HCT116 (cell line): ENCODE measurements around the gene PDLIM4. TPM values are rescaled to one million over a fixed set of nuclear protein-coding genes. Genes with fewer than 3 reads are reported as not detected.

ENCODE experiments used
- ATAC-seq: fragments of 200-7000 bp; cut with Tn5 transposase; 2 replicates; pipeline ENCODE4 v1.9.1; 2020; ENCODE audit warnings: mild to moderate bottlenecking, moderate library complexity
- BruUV-seq: library from RNA; stranded (reverse); fragments of 400-500 nt; replicated peaks from 2 replicates; lab custom pipeline; 2021; lab: Mats Ljungman, UMichigan
- CTCF ChIA-PET: fragments of 300-600 bp; sonication (Branson Sonifier 250); formaldehyde crosslinking; loops from one replicate; lab custom pipeline; 2021; ENCODE audit warnings: antibody characterized with exemption; lab: Charles Lee
- POLR2A ChIA-PET: fragments of 300-600, 350-600 bp; sonication (Branson Sonifier 250); formaldehyde crosslinking; loops from one replicate; lab custom pipeline; 2021; ENCODE audit warnings: antibody characterized with exemption; lab: Charles Lee
- RAD21 ChIA-PET, 2 experiments: fragments of 300-600 bp; sonication (Branson Sonifier 250); formaldehyde crosslinking; loops; one replicate each; lab custom pipeline; 2023; ENCODE audit warnings: low total read pairs in 2 of 2; ENCODE audit not compliant: uncharacterized antibody in 2 of 2, unreplicated experiment in 2 of 2, low non-redundant PET in 1 of 2; lab: Charles Lee
- DNase-seq: peaks from one replicate; pipeline ENCODE4 v3.0.0-alpha.2; 2010; ENCODE audit warnings: low read depth, low spot score
- H2AFZ ChIP-seq: fragments of 200-600 bp; shearing (Covaris generic), sonication (generic); 2 replicates; pipeline ENCODE4 v1.6.1; 2017; ENCODE audit warnings: low read depth, mixed run types, mixed read lengths, antibody characterized with exemption, low read length; ENCODE audit not compliant: poor library complexity, severe bottlenecking
- H3K27ac ChIP-seq: 2 replicates; pipeline ENCODE4 v1.5.1; 2012; ENCODE audit warnings: low read depth, low read length
- H3K27me3 ChIP-seq: fragments of 200-600 bp; sonication (generic); 2 replicates; pipeline ENCODE4 v1.6.1; 2016; ENCODE audit warnings: mixed run types, low read length, mixed read lengths; ENCODE audit not compliant: insufficient read depth
- H3K36me3 ChIP-seq, 2 experiments: fragments of 200-500 bp in 1 of 2; fragments of 200-600 bp in 1 of 2; sonication (Bioruptor generic) in 1 of 2; sonication (generic) in 1 of 2; 2 replicates each; pipeline versions ENCODE4 v1.5.1 to v1.6.1; 2014 to 2016; ENCODE audit warnings: low read length in 2 of 2, inconsistent platforms in 1 of 2, mixed read lengths in 1 of 2, mixed run types in 1 of 2; ENCODE audit not compliant: insufficient read depth in 2 of 2, control insufficient read depth in 1 of 2
- H3K4me1 ChIP-seq, 2 experiments: fragments of 200-600 bp in 1 of 2; sonication (generic) in 1 of 2; 2 replicates each; pipeline versions ENCODE4 v1.5.1 to v1.6.1; 2012 to 2017; ENCODE audit warnings: low read length in 2 of 2, inconsistent platforms in 1 of 2, mild to moderate bottlenecking in 1 of 2, mixed read lengths in 1 of 2, mixed run types in 1 of 2, moderate library complexity in 1 of 2; ENCODE audit not compliant: insufficient read depth in 2 of 2, control insufficient read depth in 1 of 2
- H3K4me2 ChIP-seq: fragments of 200-600 bp; sonication (generic); 2 replicates; pipeline ENCODE4 v1.6.1; 2017; ENCODE audit warnings: mixed run types, low read length, mixed read lengths
- H3K4me3 ChIP-seq, 2 experiments: fragments of 200-600 bp in 1 of 2; sonication (generic) in 1 of 2; replicated peaks in 1 of 2; 2 replicates each; pipeline ENCODE4 v1.5.1; 2011 to 2016; ENCODE audit warnings: low read length in 2 of 2, control low read depth in 1 of 2, low read depth in 1 of 2, mild to moderate bottlenecking in 1 of 2, mixed read lengths in 1 of 2, mixed run types in 1 of 2
- H3K79me2 ChIP-seq: fragments of 200-600 bp; sonication (generic); 2 replicates; pipeline ENCODE4 v1.6.1; 2017; ENCODE audit warnings: mild to moderate bottlenecking, mixed run types, low read length, moderate library complexity, mixed read lengths; ENCODE audit not compliant: insufficient read depth
- H3K9ac ChIP-seq: fragments of 200-600 bp; sonication (generic); 2 replicates; pipeline ENCODE4 v1.6.1; 2016; ENCODE audit warnings: low read length, mixed read lengths
- H3K9me2 ChIP-seq: fragments of 200-600 bp; sonication (generic), shearing (Covaris generic); 2 replicates; pipeline ENCODE4 v1.6.1; 2017; ENCODE audit warnings: mixed run types, mild to moderate bottlenecking, moderate library complexity; ENCODE audit not compliant: insufficient read depth
- H3K9me3 ChIP-seq, 2 experiments: fragments of 200-500 bp in 1 of 2; fragments of 200-600 bp in 1 of 2; sonication (Bioruptor generic) in 1 of 2; sonication (generic) in 1 of 2; 2 replicates each; pipeline ENCODE4 v1.6.1; 2014 to 2017; ENCODE audit warnings: low read length in 2 of 2, mixed read lengths in 2 of 2, inconsistent platforms in 1 of 2, low read depth in 1 of 2, mild to moderate bottlenecking in 1 of 2, mixed run types in 1 of 2, moderate library complexity in 1 of 2; ENCODE audit not compliant: control insufficient read depth in 1 of 2, insufficient read depth in 1 of 2
- H4K20me1 ChIP-seq: fragments of 200-600 bp; sonication (generic), shearing (Covaris generic); 2 replicates; pipeline ENCODE4 v1.6.1; 2017; ENCODE audit warnings: mixed run types, mild to moderate bottlenecking, moderate library complexity; ENCODE audit not compliant: insufficient read depth
- CBX3 ChIP-seq: IDR thresholded peaks from 2 replicates; pipeline ENCODE4 v1.6.1; 2012; ENCODE audit warnings: low read depth
- CEBPB ChIP-seq: IDR thresholded peaks from 2 replicates; pipeline ENCODE4 v1.6.1; 2012; ENCODE audit warnings: low read depth
- CTCF ChIP-seq, 3 experiments: fragments of 200-600 bp in 1 of 3; sonication (generic) in 1 of 3; IDR thresholded peaks in 2 of 3; conservative IDR thresholded peaks in 1 of 3; 2 replicates each; pipeline ENCODE4 v1.5.1; 2012 to 2017; ENCODE audit warnings: low read depth in 2 of 3, low read length in 2 of 3, antibody characterized with exemption in 1 of 3, borderline replicate concordance in 1 of 3, control low read depth in 1 of 3, mild to moderate bottlenecking in 1 of 3, mixed read lengths in 1 of 3, mixed run types in 1 of 3, moderate library complexity in 1 of 3; ENCODE audit not compliant: insufficient read depth in 1 of 3
- EGR1 ChIP-seq: IDR thresholded peaks from 2 replicates; pipeline ENCODE4 v1.6.1; 2012; ENCODE audit warnings: low read depth
- ELF1 ChIP-seq: IDR thresholded peaks from 2 replicates; pipeline ENCODE4 v1.6.1; 2012; ENCODE audit warnings: low read depth, borderline replicate concordance
- EZH2 ChIP-seq: fragments of 200-600 bp; sonication (generic); IDR thresholded peaks from 2 replicates; pipeline ENCODE4 v1.6.1; 2017; ENCODE audit warnings: antibody characterized with exemption, mixed run types
- FOSL1 ChIP-seq: IDR thresholded peaks from 2 replicates; pipeline ENCODE4 v1.6.1; 2012; ENCODE audit warnings: low read depth
- POLR2A ChIP-seq: IDR thresholded peaks from 2 replicates; pipeline ENCODE4 v1.7.0; 2011; ENCODE audit warnings: borderline replicate concordance; ENCODE audit not compliant: insufficient read depth, insufficient read length; ENCODE audit errors: extremely low read depth
- RAD21 ChIP-seq: IDR thresholded peaks from 2 replicates; pipeline ENCODE4 v1.6.1; 2012; ENCODE audit warnings: low read depth, mild to moderate bottlenecking
- REST ChIP-seq: IDR thresholded peaks from 2 replicates; pipeline ENCODE4 v1.6.1; 2012; ENCODE audit warnings: low read depth
- SIN3A ChIP-seq: IDR thresholded peaks from 2 replicates; pipeline ENCODE4 v1.6.1; 2012; ENCODE audit warnings: low read depth
- SP1 ChIP-seq: IDR thresholded peaks from 2 replicates; pipeline ENCODE4 v1.6.1; 2012; ENCODE audit warnings: low read depth
- TCF7L2 ChIP-seq: IDR thresholded peaks from 2 replicates; pipeline ENCODE4 v1.7.0; 2011; ENCODE audit warnings: borderline replicate concordance, inconsistent platforms; ENCODE audit not compliant: insufficient read depth, insufficient read length; ENCODE audit errors: extremely low read depth
- YY1 ChIP-seq: IDR thresholded peaks from 2 replicates; pipeline ENCODE4 v1.6.1; 2011; ENCODE audit warnings: low read length, low read depth, moderate library complexity, mild to moderate bottlenecking; ENCODE audit not compliant: insufficient replicate concordance; ENCODE audit errors: extremely low read depth
- ZBTB33 ChIP-seq: IDR thresholded peaks from 2 replicates; pipeline ENCODE4 v1.6.1; 2011; ENCODE audit warnings: mild to moderate bottlenecking, low read length, moderate library complexity; ENCODE audit not compliant: insufficient replicate concordance; ENCODE audit errors: extremely low read depth
- ZFX ChIP-seq: fragments of 450-650 bp; IDR thresholded peaks from 2 replicates; pipeline ENCODE4 v1.6.1; 2017
- ZNF274 ChIP-seq: fragments of 200-500 bp; sonication (Bioruptor generic); IDR thresholded peaks from 2 replicates; pipeline ENCODE4 v1.6.1; 2014; ENCODE audit warnings: mild to moderate bottlenecking, low read depth, low read length, inconsistent platforms
- intact Hi-C: fragments of 100-400 bp; cut with micrococcal nuclease; formaldehyde crosslinking; loops from 2 replicates; pipeline ENCODE4 v1.10.0; 2022
- total RNA-seq: library from RNA; stranded (reverse); gene quantifications from one replicate; pipeline ENCODE4 v1.2.1, GENCODE V29; 2021; ENCODE audit not compliant: unreplicated experiment

The PDLIM4 gene
- total RNA-seq, 1 experiment from 2014 or later: not detected

- RAD21 ChIA-PET: no interaction called here
- no TSS peak for BruUV-seq
- H3K4me2 ChIP-seq: no peak overlapping the region
- no peak for TF ChIP-seq ZBTB33
- no peak for TF ChIP-seq POLR2A
- TF ChIP-seq TCF7L2: no peak
- TF ChIP-seq FOSL1: no peak
- no peak for TF ChIP-seq CEBPB
- no peak for TF ChIP-seq REST
- TF ChIP-seq ZFX: no peak
- no peak for TF ChIP-seq EZH2
- no peak for TF ChIP-seq ZNF274
- no peak for TF ChIP-seq SIN3A
- TF ChIP-seq YY1: no peak
- no peak for TF ChIP-seq SP1
- no peak for TF ChIP-seq CBX3
- no peak for TF ChIP-seq ELF1
- TF ChIP-seq EGR1: no peak
- TF ChIP-seq CTCF (IDR thresholded peaks at IDR 0.05 in 2 of 3, conservative IDR thresholded peaks at IDR 0.05 in 1 of 3; ENCODE audit: borderline replicate concordance in 1 of 3, insufficient read depth in 1 of 3, low read depth in 2 of 3, low read length in 2 of 3): no peak
- no peak for TF ChIP-seq RAD21
- TF ChIP-seq, all 23 proteins: peak for 0
- H3K9me2 ChIP-seq: no peaks in the 10 kb centered on the region; the same call in 1 of the 2 replicates
- H3K27ac ChIP-seq: no peak overlapping the region
- H3K4me1 ChIP-seq: peaks cover 0 to 8% of the 10 kb centered on the region in 2 experiments; a peak in 2 of 4 replicates
- H3K9me3 ChIP-seq: no peaks in the 10 kb centered on the region
- DNase-seq: no peak
- ATAC-seq: no peak
- POLR2A ChIA-PET: no interaction called here
- no peak overlapping the region for H3K9ac ChIP-seq
- no peaks in the 10 kb centered on the region for H4K20me1 ChIP-seq
- H3K27me3 ChIP-seq: no peaks in the 10 kb centered on the region
- H3K4me3 ChIP-seq: no peak overlapping the region
- CTCF ChIA-PET: no interaction called here
- peaks cover 16% of the 10 kb centered on the region; the same call in 1 of the 2 replicates for H3K79me2 ChIP-seq
- H2AFZ ChIP-seq: no peak overlapping the region
- H3K36me3 ChIP-seq: peaks cover 3 to 10% of the 10 kb centered on the region in 2 experiments; a peak in 3 of 4 replicates
- intact Hi-C loops: no loop called here
These were observed 38.1 kb upstream of the PDLIM4 start for GRCh38 chr5:132219289-132219970.
